Measurements from ENCODE around the gene ACAP1.

ACAP1 gene

DNA sequence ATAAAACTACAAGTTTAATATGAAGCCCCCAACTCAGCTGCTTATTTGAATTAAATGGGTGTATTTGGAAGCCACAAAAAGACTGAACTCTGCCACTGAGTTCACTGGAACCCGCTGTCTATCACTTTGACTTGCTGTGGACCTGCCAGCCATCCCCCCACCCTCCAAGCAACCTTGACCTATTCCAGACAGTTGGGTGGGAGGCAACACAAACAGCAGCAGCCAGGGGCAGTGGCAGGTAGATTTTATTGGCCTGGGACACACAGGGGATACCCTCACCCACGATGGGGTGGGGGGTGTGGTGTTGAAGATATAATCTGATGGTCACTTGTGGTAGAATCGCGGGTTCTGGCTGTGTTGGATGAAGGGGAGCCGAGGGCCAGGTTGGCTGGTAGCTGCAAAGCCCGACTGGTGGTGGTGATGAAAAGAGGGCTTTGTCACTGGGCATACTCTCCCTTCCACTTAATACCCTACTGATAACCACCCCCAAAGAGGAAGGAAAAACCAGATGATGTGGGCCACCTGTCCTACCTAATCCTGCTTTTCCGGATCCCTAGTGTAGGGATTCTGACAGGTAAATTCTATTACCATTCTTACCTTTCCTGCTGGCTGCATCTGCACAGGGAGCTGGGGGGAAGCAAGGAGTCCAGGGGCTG lies 23.8 kb upstream of the ACAP1 start:
- DNase-seq: no peak

DNA sequence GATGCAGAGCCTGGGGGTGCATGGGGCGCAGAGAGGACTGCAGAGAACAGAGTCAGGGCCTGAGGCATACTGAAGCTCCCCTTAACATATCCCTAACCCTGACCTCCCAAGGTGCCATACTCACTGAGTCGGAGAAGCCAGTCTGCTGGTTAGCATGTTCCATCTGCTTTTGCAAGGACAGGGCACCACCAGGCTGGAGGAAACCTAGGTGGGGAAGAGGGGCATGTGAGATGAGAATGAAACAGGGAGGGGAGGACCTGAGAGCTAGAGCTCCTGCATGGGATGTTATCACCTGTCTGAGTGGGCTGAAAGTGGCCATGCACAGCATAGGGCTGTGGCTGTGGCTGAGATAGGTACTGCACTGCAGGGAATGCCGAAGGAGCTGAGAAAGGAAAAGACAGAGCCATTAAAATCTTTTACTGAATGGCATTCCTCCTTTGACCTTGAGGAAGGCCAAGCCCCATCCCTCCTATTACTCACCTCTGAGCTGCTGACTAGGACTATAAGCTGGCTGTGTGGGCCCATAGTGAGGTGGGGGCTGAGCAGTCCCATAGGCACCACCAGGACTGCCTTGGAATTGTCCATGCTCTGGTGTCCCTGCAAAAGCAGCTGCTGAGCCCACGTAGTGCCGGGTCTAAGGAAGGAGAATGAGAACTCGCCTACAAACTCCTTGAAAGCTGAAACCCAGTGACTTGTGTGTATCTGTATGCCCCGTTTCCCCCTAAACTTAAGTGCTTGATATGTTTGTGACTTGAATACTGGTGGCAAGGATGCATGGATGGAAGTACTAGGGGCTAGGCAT lies 23.0 kb upstream of the ACAP1 start:
- peak; percentile 40 for DNase-seq

DNA sequence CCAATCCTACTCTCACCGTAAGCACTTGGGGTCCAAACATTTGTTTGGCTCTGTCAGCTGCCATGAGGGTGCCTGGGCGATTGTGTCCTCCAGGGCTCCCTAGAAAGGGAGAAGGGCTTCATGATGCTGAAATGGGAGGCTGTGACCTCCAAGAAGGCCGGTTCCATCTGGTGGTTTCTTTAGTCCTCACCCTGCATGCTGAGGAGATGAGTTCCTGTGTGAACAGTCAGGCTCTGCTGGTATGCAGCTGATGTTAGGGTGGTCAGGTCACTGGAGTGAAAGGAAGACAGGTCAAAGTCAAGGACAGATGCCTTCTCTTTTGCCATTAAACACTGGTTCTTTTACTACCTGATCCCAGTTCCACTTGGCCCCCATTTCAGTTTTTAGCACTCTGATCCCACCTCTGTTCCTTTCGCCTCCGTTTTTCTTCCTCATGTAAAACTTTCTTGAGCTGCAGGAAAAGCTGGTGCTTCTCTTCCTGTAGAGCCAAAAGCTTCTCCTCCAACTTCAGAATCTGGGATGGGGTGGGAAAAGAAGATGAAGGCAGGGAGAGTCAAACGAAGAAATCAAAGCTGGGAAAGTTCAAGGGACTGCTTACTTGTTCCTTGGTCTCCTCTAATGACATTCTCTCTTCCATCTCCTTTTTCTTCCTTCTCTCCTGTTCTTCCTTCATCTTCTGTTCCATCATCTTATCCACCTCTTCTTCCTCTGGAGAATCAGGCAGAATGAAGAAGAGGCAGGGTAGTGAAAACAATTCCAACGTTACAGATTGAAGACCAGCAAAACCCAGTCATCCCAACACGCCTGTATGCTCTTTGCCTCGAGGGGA lies 22.2 kb upstream of the ACAP1 start:
- DNase-seq: no peak

DNA sequence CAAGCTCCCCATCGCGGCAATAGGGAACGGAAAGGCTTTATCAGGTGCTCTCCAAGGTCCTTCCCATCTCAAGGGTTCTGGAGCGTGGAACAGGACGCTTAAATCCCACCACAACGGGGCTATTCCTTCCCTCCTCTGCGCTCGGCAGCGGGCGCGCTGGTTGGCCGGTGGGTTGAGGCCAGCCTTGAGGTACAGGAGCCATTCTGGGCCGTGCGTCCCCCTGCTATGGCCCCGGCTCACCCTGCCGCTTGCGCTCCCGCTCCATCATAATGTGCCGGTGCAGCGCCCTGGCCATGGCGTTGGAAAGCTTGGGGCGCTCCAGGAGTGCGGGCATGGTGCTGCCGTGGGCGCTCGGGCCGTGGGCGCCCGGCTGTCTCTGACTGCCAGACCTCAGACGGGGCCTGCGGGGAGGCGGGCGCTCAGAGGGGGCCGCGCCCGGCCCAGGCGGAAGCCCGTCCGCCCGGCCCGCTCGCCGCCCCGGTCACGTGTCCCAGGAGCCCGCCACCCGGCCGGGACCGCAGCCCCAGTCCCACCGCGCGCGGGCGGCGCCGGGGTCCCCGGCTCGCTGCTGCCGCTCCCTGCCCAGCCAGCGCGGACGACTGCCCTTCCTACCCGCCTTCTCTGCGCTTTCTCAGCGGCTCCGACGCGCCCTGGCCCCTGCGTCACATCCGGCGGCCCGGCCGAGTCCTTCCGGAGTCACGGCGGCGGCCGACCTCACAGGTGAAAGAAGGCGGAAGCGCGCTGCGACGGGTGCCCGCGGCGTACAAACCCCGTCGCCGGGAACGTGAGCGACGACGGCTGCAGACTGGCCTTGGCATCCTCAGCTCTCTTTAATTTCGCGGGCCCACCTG lies 21.4 kb upstream of the ACAP1 start, which contains the start of gene GPS2:
GPS2 (minus strand) TSS at position 642 of the 851 bp plus-strand sequence; CDS start at position 334, 308 bp downstream.
- DNase-seq: peak; percentile 95

DNA sequence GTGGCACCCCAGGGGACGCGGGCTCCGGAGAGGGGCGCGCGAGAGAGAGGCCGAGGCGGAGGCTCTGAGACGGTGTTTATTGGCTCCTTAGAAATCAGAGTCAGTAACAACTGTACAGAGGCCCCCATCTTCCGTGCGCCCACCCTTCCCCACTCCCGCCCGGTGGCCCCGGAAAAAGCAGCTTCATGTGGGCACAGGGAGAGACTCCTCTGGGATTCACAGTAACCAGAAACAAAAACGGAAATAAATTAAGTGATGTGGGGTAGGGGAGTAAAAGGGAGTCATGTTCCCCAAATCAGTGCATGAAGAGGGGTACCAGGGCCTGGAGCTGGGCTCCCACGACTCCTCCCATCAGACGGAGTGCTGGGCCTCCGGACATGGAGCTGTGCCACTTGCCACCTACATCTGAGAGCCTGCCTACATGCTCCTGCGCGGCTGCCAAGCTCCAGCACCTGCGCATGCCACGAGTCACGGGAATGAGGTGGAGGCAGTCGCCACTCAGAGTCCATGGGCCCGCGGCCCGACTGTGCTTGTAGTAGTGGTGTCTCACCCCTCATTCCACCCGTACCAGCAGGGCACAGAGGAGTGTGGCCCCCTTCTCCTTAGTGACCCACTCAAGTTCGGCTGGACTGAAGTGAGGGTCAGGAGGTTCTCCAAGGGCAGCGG lies 20.6 kb upstream of the ACAP1 start:
- DNase-seq: no peak

DNA sequence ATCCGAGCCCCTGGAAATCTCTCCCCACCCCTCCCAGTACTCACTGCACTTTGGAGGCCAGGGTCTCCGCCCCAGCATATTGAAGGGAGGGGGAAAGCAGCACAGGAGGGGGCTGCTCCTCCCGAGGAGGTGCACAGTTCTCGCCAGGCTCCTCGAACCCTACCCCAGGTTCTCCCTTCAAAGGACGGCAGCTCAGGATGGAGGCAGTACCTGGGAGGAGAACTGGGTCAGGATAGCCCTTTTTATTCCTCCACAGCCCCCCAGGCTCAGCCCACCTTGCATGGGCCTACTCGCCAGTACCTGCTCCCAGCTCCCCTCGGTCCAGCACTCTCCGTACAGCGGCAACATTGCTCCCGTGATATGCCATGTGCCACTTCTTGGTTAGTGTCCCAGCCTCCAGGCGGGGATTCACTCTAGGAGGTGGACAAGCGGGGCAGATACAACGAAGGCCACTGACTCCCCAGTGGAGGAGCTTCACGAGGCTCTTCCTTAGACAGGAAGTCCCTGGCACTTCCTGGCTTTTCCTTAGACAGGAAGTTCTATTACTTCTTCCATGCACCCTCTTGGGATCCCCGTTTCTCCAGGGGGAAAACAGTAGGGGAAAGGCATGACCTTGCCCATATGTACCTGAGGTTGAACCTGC lies 19.0 kb upstream of the ACAP1 start:
- no peak for DNase-seq

DNA sequence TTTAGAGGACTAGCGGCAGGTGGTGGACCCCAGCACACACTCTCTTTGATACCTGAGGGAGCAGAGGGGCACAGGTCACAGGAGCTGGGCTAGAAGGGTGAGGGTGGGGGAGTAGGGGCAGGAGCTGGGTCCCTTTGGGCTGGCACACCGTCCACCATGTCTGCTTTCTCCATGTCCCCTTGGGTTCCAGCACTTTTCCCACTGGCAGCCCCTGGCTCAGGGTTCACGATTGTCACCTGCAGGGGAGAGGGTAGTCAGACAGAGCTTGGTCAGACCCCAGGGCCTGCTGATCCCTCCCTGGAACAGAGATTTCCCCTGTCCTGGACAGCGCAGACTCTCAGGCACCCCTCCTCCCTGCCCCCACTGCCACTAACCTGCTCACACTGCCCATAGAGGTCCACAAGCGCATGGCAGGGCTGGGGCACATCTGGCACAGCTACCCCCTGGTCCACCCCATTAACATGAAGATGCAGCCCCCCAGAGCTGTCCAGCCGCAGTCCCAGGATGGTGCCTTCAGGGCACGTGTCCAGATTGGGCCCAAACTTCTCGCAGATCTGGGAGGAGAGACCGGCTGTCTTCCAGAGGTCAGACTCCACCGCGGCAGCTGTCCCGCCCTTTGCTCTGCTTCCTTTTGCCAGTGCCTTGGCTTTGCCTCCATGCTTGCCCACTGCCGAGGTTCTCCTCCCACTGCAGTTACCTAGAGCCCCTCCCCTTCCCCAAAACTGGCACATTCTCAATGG lies 18.0 kb upstream of the ACAP1 start:
- no peak for DNase-seq

DNA sequence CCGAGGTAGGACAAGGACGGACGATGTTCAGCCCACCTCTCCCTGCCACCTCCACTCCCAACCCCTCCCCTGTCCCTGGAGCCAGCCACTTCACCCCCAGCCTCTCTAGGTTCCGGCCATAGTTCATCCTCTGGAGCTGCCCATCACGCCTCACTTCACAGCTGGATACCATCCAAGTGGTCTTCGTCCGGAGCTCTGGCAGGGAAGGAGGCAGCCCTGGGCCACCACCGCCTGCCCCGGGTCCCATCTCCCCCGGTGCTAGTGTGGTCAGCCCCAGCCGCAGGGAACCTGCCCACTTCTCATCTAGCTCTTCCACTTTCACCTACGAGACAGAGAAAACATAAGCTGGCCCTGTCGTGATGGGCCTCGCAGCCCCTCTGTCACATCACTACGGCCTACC lies 14.9 kb upstream of the ACAP1 start:
- DNase-seq: no peak

DNA sequence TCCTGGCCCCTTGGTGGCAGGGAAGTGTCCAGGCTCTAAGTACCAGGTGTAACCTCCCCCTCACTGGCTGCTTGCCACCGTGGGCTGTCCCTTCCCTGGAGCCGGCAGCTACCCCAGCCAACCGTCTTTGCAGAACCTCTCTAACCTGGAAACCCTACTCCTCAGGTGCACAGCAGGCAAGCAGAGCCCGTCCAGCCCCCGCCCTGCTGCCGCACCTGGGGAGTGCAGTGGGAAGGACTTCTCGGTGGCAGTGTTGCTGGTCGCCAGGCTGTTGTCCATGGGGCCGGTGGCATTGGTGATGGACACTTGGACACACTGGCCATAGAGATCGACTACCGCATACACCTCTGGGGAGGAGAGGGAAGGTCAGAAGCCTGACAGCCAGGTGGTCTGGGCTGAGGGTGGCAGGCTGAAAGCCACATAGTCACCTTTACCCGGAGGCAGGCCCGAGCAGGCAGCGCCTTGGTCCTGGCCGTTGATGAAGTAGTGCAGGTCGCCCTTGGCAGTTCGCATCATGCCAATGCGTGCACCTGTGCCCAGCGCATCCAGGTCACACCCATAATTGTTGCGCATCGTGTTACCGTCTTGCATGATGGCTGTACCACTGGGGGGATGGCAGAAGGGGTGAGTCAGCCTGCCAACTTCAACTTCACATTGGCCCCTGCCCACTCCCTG lies 13.7 kb upstream of the ACAP1 start:
- no peak for DNase-seq

DNA sequence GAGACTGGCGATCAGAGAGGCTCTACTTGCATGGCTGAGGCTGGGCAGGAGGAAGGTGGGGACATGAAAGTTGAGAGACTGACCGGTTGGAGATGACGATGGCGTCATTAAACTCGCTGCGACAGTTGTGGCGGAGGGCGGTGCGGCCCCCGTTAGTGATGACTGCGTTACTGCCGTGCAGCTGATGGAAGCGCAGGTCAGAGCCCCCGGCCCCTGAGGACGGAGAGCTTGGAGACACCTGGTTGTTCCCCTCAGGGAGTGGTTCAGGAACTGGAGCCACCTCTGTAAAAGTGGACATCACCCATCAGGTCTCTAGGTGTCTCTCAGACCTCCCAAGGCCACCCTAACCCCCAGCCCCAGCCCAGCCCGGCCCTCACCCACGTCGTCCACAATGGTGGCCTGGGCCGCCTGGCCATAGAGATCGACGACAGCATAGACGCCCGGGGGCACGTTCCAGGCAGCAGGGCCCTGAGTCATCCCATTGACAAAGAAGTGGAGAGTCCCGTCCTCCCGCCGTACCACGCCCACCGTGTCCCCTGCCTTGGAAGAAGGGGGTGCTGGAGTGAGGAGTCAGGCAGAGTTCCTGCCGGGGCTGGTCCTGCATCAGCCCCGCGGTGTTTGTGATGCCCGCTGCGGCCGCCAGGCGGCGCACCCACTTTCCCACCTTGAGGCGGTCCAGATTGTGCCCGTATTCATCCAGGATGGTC lies 12.4 kb upstream of the ACAP1 start:
- DNase-seq: peak; percentile 37

DNA sequence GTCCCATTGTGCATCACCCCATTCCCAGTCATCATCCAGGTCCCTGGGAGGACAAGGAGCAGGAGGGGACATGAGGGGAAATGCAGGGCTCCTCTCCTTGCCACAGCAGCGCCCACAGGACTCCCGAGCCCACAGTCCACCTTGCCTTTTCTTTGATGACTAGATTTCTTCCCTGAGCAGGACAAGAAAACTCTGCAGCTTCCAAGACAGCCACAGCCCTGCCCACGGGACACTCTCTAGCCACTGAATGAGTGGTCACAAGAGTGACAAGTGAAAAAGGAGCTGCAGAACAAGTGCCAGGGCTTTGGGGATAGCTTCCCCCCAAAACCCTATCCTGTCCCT lies 11.9 kb upstream of the ACAP1 start:
- no peak for DNase-seq

DNA sequence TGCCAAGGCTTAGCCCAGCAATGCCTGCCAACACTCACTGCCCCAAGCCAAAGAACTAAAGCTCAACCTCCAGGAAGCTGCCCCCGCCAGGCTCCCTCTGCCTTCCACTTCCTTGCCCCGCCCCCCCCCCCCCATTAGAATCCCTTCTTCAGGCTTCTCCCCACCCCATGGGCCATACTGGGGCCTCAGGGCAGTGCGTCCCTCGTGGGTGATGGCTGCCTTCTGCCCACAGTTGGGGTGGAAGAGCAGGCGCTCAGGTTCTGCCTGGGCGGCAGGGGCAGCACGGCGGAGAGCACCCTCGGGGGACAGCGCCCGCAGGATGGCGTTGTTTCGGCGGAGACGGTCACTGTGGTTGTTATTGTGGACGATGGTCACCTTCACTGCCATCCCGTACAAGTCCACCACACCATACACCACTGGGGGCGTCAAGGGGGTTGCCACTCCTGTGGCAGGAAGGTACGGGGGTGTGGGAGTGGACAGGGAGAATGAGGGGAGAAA lies 11.2 kb upstream of the ACAP1 start:
- DNase-seq: no peak

DNA sequence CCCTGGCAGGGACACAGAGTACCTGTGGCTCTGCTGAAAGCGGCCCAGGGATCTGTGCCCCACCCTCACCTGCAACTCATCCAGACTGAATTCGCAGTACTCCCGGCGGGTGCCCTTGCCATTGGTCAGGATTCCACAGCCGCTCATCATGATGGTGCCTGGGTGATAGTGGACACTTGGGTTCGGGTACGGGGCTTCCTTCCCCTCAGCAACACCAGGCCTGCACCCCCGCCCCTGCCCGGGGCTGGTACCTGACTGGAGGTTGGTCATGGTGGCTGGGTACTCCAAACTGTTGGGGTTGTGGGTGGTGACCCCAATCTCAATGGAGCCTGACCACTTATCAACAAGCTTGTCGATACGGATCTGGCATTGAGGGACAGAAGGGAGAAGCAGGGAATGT lies 10.1 kb upstream of the ACAP1 start:
- DNase-seq: no peak

DNA sequence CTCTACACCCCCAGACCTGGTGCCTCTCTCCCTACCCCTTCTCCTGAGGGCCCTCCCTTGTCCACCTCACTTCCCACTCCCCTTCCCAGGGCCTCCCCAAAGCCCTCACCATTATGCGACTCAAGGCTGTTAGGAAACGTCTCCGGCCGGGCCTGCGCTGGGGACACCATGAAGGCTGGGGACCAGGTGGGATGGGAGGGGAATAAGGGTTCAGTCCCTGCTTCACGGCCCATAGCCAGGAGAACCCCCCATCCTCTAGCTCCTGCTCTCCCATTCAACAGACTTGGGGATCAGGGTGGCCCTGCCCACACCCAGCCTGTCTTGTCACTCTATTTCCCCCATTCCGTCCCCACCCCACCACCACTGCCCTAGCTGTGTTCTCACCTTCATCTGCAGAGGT lies 9.3 kb upstream of the ACAP1 start:
- DNase-seq: no peak

DNA sequence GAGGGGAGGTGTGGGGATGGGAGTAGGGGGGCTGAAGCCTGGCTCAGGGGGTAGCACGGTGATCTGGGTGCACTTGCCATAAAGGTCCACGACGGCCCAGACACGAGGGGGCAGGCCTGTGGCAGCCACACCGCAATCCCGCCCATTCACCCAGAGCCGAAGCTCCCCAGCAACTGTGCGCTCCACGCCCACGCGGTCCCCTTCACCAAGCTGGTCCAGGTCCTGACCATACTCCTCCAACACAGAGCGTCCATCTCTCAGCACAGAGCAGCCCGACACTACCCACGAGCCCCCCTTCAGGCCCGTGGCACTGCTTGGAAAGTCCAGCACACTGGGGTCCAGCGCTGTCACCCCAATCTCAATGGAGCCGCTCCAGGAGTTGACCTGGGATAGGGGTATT lies 8.8 kb upstream of the ACAP1 start:
- no peak for DNase-seq

DNA sequence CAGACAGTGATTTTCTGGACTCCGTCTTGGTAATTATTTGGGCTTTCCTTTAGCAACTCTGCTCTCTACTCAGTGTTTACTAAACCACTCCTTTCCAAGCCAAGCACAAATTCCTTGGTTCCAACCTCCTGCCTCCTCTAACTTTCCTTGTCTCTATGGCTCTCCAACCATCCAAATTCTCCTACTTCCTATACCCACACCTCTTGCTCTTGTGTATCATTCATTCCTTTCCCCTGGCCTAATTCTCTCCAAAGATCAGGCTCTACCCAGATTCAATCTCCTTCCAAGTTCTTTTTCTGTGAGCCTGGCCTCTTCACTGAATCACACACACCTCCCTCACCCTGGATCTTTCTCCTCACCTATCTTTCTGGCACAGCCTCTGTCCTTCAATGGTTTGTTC lies 8.3 kb upstream of the ACAP1 start:
- DNase-seq: no peak

DNA sequence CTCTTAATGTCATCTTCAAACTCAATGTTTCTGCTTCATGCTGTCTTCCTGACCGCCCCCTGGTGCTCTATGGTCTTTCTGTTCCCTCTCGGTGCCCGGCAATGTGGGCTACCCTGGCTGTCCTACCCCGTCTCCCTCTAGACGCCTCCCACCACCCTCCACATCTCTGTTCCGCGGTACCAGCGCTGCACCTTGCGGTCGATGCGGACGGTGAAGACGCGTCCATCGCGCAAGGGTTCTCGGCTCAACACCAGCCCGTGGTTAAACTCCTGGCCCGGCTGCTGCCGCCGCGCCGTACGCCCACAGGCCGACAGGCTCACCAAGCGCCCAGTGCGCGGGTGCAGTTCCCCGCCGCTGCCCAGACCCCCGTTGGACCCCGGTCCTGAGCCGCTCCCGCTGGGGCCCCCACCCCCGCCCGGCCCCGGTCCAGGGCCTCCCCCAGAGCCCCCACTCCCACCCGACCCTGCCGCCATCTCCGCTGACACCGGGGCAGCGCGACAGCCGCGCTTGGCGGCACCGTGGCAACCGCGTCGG lies 7.4 kb upstream of the ACAP1 start, which contains the start of gene NEURL4:
NEURL4 (minus strand) TSS at position 496 of the 534 bp plus-strand sequence; CDS start at position 473, 23 bp downstream.
- peak; percentile 74 for DNase-seq

DNA sequence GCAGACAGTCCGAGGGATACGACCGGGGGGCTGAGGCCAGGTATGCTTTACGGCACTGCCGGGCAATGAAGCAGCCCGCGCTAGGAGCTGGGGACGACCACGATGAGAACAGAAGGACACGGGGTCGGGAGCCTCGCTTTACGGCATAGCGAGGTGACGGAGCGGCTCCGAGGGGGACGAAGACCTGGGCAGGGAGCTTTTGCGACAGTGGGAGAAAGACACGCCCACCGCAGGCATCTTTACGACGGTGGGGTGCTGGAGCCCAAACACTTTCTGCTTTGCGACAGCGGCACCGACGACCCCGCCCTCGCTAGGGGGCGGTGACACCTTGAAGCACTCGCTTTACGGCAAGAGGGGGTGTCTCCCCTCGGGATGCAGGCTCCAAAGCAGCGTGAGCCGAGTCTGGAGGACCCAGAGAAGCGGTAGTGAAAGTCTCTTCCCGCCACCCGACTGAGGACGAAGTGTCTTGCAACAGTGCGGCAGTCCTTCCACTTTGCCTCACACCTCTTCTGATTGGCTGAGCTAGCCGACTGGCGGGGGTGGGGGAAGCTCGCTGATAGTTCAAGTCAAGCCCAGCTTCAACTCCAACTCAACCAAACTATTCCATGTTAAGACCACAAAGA lies 6.8 kb upstream of the ACAP1 start:
- peak; percentile 99 for DNase-seq
